ENCODE measurements around the gene P2RY2.

The P2RY2 gene

DNA sequence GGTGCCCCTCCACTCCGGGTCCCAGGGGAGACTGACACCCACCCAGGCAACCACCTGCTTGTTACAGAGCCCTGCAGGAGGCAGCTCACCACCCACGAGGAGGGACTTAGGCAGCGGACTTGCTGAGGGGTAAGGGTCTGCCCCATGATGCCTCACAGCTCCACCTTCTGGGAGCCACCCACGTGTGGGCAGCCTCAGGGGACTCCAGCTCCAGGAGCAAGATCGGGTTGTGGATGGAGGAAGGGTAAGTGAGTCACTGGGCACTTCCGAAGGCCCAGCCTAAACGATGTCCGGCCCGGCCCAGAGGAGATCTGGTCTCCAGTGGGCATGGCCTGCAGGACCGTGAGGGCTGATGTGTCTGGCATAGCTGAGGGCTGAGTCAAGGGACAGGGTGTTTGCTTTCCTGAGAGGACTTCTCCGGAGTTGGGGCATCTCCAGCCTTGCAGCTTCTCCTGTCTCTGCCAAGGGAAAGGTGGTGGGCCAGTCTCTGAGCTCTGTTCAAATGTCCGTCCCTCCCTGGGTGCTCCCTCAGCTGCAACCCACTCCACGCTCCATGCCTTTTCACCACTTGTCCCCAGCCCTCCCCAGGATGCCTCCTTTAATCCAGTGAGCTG, 32.3 kb upstream of the P2RY2 start:
- H3K9me3 Mint-ChIP-seq: no peaks in the 10 kb centered on the region
- peaks cover 5% of the 10 kb centered on the region for H3K4me1 Mint-ChIP-seq
- no peak overlapping the region for H3K4me3 Mint-ChIP-seq
- H3K27me3 Mint-ChIP-seq (ENCODE audit: low read depth): peaks cover 8% of the 10 kb centered on the region
- H3K27ac Mint-ChIP-seq: no peak overlapping the region
- no peak for TF ChIP-seq CTCF (IDR thresholded peaks at IDR 0.05; ENCODE audit: unreplicated experiment in 3 of 3)
- H3K36me3 Mint-ChIP-seq (ENCODE audit: low read depth): no peaks in the 10 kb centered on the region

DNA sequence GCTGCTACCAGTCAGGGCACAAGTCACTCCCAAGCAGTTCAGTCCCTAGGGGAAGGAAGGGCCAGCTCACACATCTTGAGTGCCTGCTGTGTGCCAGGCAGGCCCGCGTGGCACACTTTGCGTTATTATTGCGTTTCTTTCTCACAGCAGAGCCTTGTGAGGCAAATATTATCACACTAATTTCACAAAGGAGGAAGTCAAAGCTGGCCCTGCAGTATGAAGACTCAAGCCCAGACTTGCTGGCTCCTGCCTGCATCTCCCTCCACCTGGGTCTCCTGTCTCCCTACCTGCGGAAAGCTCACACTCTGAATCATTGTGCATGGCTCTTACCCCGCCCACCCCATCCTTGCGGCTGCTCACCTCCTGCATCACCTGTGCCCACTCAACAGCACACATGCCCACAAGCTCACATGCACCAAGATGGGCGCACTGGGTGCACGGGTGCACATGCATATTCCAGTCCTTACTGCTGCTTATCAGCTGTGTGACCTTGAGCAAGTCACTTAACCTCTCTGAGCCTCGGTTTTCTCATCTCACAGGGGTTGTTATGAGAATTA, 31.7 kb upstream of the P2RY2 start:
- peaks cover 11% of the 10 kb centered on the region for H3K27me3 Mint-ChIP-seq (ENCODE audit: low read depth)
- H3K27ac Mint-ChIP-seq: no peak overlapping the region
- H3K36me3 Mint-ChIP-seq (ENCODE audit: low read depth): no peaks in the 10 kb centered on the region
- peaks cover 5% of the 10 kb centered on the region for H3K4me1 Mint-ChIP-seq
- no peaks in the 10 kb centered on the region for H3K9me3 Mint-ChIP-seq
- TF ChIP-seq CTCF (IDR thresholded peaks at IDR 0.05; ENCODE audit: unreplicated experiment in 3 of 3): no peak
- H3K4me3 Mint-ChIP-seq: no peak overlapping the region

DNA sequence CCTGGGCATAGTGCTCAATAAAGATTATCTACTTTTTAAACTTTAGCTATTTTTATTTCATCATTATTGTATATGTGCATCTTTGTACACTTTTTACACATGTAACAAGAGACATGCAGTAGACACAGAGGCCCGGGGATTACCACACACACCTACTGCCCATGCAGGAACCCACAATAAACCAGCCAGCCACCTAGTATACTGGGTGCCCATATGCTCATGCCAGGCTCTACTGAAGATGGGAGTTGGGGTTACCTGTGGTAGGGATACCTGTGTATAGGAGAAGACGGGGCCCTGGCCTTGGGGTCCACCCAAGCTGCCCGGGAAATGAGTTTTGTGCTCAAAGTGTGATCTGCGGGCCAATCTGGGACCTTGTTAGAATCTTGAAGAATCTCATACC, 31.2 kb upstream of the P2RY2 start:
- TF ChIP-seq CTCF (IDR thresholded peaks at IDR 0.05; ENCODE audit: unreplicated experiment in 3 of 3): no peak
- H3K36me3 Mint-ChIP-seq (ENCODE audit: low read depth): no peaks in the 10 kb centered on the region
- H3K4me1 Mint-ChIP-seq: peaks cover 5% of the 10 kb centered on the region
- no peak overlapping the region for H3K27ac Mint-ChIP-seq
- no peak overlapping the region for H3K4me3 Mint-ChIP-seq
- peaks cover 11% of the 10 kb centered on the region for H3K27me3 Mint-ChIP-seq (ENCODE audit: low read depth)
- H3K9me3 Mint-ChIP-seq: no peaks in the 10 kb centered on the region

- H3K36me3 Mint-ChIP-seq (ENCODE audit: low read depth): no peaks in the 10 kb centered on the region
- H3K9me3 Mint-ChIP-seq: no peaks in the 10 kb centered on the region
- no peak overlapping the region for H3K27ac Mint-ChIP-seq
- TF ChIP-seq CTCF (IDR thresholded peaks at IDR 0.05; ENCODE audit: unreplicated experiment in 3 of 3): no peak
- H3K4me1 Mint-ChIP-seq: peaks cover 5% of the 10 kb centered on the region
- no peak overlapping the region for H3K4me3 Mint-ChIP-seq
- peaks cover 11% of the 10 kb centered on the region for H3K27me3 Mint-ChIP-seq (ENCODE audit: low read depth)
Measured at GRCh38 chr11:73187854-73188253, 30.2 kb upstream of the P2RY2 start.

DNA sequence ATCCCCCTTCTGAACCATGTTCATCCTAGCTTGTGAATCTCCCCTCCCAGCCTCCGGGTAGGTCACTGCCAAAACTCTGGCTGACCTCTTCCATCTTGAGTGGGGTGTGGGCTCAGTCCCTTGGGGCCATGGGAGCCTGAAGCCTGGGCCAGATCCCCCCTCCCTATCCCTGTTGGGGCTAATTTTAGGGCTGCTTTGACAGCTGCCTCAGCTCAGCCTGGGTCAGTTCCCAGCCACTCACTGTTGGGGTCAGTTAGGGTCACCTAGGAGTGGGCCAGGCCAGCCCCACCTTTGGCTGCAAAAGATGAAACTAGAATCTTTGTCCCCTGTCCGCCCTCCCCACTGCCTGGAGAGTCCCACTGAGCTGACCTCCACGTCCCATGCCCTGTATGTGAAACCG, 29.8 kb upstream of the P2RY2 start:
- Mint-ChIP-seq H3K36me3 (ENCODE audit: low read depth) (no peaks in the 10 kb centered on the region), H3K27ac (no peak overlapping the region), H3K9me3 (no peaks in the 10 kb centered on the region), H3K4me1 (peaks cover 5% of the 10 kb centered on the region), H3K4me3 (no peak overlapping the region), H3K27me3 (ENCODE audit: low read depth) (peaks cover 11% of the 10 kb centered on the region)
- no peak for TF ChIP-seq CTCF (IDR thresholded peaks at IDR 0.05; ENCODE audit: unreplicated experiment in 3 of 3)

DNA sequence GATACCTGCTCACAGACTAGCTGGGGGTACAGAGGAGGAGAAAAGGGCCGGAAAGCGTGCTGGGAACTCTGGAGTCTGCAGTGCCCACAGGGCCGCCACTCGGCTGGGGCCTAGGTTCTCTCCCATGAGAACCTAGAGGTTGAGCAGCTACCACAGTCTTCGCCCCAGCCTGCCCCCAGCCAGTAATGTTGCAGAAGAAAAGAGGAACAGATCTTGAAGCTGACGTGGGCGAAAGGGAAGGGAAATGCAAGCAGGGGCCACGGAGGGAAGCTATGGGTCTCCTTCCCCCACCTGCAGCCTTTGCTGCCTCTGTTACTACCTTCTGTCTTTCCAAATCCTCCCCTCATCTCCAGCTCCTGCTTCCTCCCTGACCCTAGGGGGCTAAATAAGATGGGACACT, 28.8 kb upstream of the P2RY2 start:
- Mint-ChIP-seq H3K27ac (no peak overlapping the region), H3K4me3 (no peak overlapping the region), H3K36me3 (ENCODE audit: low read depth) (no peaks in the 10 kb centered on the region), H3K9me3 (no peaks in the 10 kb centered on the region), H3K27me3 (ENCODE audit: low read depth) (peaks cover 11% of the 10 kb centered on the region), H3K4me1 (peaks cover 5% of the 10 kb centered on the region)
- no peak for TF ChIP-seq CTCF (IDR thresholded peaks at IDR 0.05; ENCODE audit: unreplicated experiment in 3 of 3)

All from nephron (organoid).